ENCODE data around the gene TMEM59L. TPM values are rescaled to one million over a fixed set of nuclear protein-coding genes. Genes with fewer than 3 reads are reported as not detected.
"Not testable (repeated sequence)": the region's sequence is repeated elsewhere in the genome, so short reads cannot be mapped to it uniquely, and the experiment has no call there.

The TMEM59L gene
- total RNA-seq (2014; rRNA removed; shearing (Covaris generic)): 2.5 and 4.1 TPM in 2 replicates

- in situ Hi-C loops (cut with HindIII; ENCODE audit: low sequenced_read_pairs): no loop called here
- DNase-seq (ENCODE audit: low spot score): peak; percentile 58
These were observed at the start of gene TMEM59L for GRCh38 chr19:18612772-18613588. Gene TMEM59L (plus strand): TSS chr19:18612870. CDS start chr19:18612959, 89 bp downstream.

GRCh38 chr19:18566953-18567352 lies 45.7 kb upstream of the TMEM59L start:
- DNase-seq (ENCODE audit: low spot score): no peak
- in situ Hi-C loops (cut with HindIII; ENCODE audit: low sequenced_read_pairs): no loop called here

GRCh38 chr19:18568367-18568766 lies 44.3 kb upstream of the TMEM59L start:
- DNase-seq (ENCODE audit: low spot score): no peak
- in situ Hi-C loops (cut with HindIII; ENCODE audit: low sequenced_read_pairs): no loop called here

- in situ Hi-C loops (cut with HindIII; ENCODE audit: low sequenced_read_pairs): no loop called here
- DNase-seq (ENCODE audit: low spot score): peak; percentile 96
These were observed 40.9 kb upstream of the TMEM59L start, which contains the start of gene UBA52 for GRCh38 chr19:18571564-18572344. Gene UBA52 (plus strand): TSS chr19:18571857. CDS start chr19:18573301, 1,444 bp downstream.

DNA sequence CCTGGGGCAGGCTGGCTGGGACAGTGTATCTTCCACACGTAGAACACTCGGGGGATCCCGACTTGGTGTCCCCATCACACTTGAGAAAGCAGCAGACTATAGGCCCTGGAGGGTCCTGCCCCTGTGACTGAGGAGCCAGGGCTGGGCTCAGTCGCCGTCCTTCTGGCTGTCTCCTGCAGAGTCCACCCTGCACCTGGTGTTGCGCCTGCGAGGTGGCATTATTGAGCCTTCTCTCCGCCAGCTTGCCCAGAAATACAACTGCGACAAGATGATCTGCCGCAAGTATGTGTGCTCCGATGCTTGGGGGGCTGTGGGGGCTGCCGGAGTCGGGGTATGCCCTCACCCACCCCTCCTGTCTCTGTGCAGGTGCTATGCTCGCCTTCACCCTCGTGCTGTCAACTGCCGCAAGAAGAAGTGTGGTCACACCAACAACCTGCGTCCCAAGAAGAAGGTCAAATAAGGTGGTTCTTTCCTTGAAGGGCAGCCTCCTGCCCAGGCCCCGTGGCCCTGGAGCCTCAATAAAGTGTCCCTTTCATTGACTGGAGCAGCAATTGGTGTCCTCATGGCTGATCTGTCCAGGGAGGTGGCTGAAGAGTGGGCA lies 37.9 kb upstream of the TMEM59L start:
- DNase-seq (ENCODE audit: low spot score): no peak
- in situ Hi-C loops (cut with HindIII; ENCODE audit: low sequenced_read_pairs): no loop called here

GRCh38 chr19:18576383-18576782 lies 36.3 kb upstream of the TMEM59L start:
- DNase-seq (ENCODE audit: low spot score): no peak
- in situ Hi-C loops (cut with HindIII; ENCODE audit: low sequenced_read_pairs): no loop called here

- DNase-seq (ENCODE audit: low spot score): no peak
- in situ Hi-C loops (cut with HindIII; ENCODE audit: low sequenced_read_pairs): no loop called here
These were observed 35.2 kb upstream of the TMEM59L start for GRCh38 chr19:18577365-18577914.

GRCh38 chr19:18580311-18580710 lies 32.4 kb upstream of the TMEM59L start:
- DNase-seq (ENCODE audit: low spot score): no peak
- in situ Hi-C loops (cut with HindIII; ENCODE audit: low sequenced_read_pairs): no loop called here

GRCh38 chr19:18586306-18586705 lies 26.4 kb upstream of the TMEM59L start:
- no peak for DNase-seq (ENCODE audit: low spot score)
- in situ Hi-C loops (cut with HindIII; ENCODE audit: low sequenced_read_pairs): no loop called here

DNA sequence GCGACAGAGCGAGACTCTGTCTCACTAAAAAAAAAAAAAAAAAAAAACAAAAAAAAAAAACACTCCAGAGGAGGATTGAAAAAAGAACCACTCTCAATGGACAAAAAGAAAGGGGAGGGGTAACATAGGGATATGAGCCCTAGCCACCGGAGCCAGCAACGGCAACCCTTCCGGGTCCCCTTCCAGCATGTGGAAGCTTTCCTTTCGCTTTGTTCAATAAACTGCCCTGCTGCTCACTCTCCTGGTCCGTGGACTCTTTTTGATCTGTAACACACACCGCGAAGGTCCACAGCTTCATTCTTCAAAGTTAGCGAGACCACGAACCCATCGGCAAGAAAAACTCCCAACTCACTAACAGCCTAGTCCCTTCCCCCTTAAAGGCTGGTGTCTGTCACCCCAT lies 25.1 kb upstream of the TMEM59L start:
- in situ Hi-C loops (cut with HindIII; ENCODE audit: low sequenced_read_pairs): no loop called here
- DNase-seq (ENCODE audit: low spot score): no peak

DNA sequence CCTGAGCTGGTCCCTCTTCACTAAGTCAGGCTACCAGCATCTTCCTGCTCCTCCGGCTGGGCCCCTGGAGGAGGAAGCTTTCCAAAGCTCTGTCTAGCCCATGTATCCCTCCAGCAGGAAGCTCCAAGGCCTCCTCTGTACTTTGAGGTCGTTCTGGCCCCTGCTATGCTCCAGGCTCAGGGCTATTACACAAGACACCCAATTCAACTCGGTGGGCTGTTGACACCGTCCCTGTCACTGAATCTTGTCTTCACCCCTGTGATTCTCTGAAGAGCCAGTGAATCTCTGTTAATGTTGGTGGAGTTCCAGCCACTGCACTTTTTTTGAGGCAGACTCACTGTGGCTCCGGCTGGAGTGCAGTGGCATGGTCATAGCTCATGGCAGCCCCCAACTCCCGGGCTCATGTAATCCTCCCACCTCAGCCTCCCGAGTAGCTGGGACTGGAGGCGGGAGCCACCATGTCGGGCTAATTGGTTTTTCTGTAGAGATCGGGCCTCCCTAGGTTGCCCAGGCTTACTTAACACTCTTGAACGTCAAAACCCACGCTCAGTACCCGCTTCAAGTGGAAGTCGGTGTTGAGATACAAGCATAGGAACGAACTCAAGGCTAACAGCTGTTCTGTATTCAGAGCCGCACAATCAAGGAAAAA lies 24.6 kb upstream of the TMEM59L start:
- in situ Hi-C loops (cut with HindIII; ENCODE audit: low sequenced_read_pairs): no loop called here
- no peak for DNase-seq (ENCODE audit: low spot score)

DNA sequence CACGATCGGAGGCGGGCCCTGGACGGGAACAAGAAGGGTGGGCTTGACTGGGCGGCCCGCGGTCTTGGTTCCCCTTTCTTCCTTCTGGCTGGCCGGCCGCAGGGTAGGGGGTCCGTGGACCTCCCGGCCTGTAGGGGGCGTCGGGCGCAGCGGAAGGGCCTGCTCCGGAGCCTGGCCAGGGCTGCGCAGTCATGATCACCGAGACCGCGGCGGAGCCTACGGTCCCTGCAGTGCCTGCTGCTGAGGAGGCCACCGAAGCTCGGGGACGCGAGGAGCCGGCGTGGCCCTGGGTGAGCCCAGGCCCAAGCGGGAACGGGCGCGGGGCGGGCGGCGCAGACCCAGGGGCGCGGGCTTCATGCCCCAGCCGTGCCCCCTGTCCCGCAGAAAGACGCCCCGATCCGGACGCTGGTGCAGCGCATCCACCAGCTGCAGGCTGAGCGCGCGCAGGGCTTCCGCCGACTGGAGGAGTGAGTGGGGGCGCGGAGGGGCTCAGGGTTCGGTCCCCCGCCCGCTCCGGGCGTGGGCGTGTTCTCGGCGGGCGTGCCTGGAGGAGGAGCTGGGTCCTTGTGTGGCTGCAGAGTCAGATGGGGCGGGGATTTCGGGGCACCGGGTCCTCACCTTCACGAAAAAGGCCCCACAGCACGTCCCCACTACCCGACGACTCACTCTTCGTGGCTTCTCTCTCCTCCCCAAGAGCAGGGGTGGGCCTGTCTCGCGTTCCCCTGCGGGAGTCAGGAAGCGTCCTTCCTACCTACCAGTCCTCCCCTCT lies 23.9 kb upstream of the TMEM59L start, which contains the start of gene REX1BD:
REX1BD (plus strand) TSS at position 188 of the 769 bp plus-strand sequence; CDS start at position 192, 4 bp downstream.
- in situ Hi-C loops (cut with HindIII; ENCODE audit: low sequenced_read_pairs): no loop called here
- DNase-seq (ENCODE audit: low spot score): peak; percentile 82

- in situ Hi-C loops (cut with HindIII; ENCODE audit: low sequenced_read_pairs): no loop called here
- DNase-seq (ENCODE audit: low spot score): peak; percentile 70
These were observed 23.0 kb upstream of the TMEM59L start for GRCh38 chr19:18589380-18590272.

DNA sequence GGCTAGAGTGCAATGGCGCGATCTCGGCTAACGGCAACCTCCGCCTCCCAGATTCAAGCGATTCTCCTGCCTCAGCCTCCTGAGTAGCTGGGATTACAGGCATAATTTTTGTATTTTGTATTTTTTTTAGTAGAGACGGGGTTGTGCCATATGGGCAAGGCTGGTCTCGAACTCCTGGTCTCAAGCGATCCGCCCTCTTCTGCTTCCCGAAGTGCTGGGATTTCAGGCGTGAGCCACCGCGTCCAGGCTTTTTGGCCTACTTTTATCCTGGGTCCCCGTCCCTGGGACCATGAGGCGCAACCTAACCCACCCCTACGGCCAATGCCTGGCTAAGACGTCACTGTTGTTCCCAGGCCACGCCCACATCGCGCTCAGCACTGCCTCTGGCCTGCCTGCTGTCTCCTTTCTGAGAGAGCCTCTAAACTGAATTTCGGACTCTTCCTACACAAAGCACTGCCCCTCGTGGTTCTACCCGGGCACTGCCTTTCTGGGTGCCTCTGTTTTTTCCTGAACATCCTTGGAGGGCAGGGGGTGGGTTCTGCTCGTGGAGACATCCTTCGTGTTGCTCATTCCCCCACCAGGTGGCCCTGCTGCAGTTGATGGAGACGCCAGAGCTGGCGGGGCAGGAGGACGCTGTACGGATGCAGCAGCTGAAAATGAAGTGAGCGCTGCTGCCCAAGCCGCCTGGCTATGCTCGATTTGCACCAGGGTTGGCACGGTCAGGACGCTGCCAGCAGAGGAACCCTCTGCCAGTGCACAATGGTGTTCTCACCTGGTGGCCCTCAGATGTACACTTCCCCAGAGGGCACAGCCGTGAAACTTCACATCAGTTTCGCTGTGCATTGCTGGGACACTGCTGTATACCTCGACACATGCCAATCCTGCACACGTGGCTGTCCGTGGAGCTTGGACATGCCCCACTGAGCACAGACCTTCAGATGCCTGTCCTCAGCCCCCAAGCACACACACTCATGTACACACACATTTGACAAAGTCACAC lies 22.1 kb upstream of the TMEM59L start:
- peak; percentile 98 for DNase-seq (ENCODE audit: low spot score)
- in situ Hi-C loops (cut with HindIII; ENCODE audit: low sequenced_read_pairs): no loop called here

- DNase-seq (ENCODE audit: low spot score): no peak
- in situ Hi-C loops (cut with HindIII; ENCODE audit: low sequenced_read_pairs): no loop called here
These were observed 20.8 kb upstream of the TMEM59L start for GRCh38 chr19:18591735-18592385.

DNA sequence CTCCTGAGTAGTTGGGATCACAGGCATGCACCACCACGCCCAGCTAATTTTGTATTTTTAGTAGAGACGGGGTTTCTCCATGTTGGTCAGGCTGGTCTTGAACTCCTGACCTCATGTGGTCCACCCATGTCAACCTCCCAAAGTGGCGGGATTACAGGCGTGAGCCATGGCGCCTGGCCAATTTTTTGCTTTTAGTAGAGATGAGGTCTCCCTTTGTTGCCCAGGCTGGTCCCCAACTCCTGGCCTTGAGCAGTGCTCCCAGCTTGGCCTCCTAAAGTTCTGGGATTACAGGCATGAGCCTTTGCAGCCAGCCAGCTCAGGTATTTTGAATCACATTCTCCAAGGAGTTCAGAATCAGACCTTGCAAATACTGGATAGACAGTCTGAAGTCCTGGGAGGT lies 19.9 kb upstream of the TMEM59L start:
- DNase-seq (ENCODE audit: low spot score); in situ Hi-C loops (cut with HindIII; ENCODE audit: low sequenced_read_pairs): not testable (repeated sequence)
